Measurements from ENCODE around the gene RGL1.
A peak's percentile ranks its signal among the peaks of the same experiment; 100 is the strongest.
"Not testable (repeated sequence)": the region's sequence is repeated elsewhere in the genome, so short reads cannot be mapped to it uniquely, and the experiment has no call there.

Gene RGL1

DNA sequence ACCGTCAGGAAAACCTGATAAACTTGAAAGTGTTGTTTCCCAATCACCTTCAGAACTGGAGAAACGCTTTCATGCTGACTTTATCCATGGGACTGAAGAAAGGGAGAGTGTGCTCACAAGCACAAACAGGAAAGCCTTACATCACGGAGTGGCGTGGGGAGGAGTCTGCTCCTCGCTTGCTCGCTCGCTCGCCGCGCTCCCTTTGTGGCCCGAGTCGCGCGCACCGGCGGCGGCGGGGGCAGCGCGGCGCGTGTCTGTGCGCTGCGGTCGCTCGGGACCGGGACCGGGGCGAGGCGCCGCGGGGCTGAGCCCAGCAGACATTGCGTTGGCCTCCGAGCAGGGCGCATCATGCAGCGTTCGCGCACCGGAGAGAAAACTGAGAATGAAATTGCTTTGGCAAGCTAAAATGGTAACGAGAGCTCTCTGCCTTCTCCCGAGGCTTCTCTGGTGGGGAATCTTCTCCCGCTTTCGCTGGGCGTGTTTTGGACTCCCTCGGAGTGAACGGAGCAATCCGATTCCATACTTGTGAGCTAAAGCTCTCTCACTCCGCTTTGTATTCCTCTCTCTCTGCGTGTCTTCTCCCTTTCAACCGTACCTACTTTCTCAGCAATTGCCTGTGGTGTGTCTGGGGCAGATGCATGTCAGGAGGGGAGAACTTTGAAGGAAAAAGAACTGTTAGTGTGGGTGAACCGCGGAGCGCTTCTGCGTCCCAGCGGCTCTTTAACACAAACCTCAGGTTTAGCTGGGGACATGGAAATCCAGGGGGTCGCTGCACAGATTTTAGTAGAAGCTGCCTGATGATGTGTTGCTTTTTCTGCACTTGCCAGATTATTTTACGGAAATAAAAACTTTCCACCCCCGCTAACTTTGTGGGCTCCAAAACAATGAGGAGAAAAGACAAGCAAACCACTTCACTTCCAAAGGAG lies at the start of gene RGL1:
TSS of gene RGL1 (plus strand) at position 205 of the 926 bp plus-strand sequence. CDS start at position 383, 178 bp downstream.
- DNase-seq (ENCODE audit: low spot score) = peak; percentile 91

DNA sequence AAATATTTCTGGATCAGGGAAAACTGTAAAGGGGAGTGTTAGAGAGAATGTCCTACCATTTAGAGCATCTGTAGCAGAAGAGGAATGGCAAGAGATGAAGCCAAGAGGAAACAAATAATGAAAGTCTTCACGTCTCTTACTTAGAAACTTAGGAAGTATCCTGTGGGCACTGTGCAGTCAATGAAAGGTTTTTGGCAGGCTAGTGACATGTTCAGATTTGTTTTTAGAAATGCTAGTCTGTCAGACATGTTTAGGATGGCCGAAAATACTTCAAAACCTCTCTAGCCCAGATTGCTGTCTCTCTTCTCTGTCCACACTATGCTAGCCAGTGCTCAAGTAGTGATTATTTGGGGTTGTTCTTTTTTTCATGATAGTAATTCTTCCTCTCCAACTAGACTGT lies 48.6 kb upstream of the RGL1 start:
- no peak for DNase-seq (ENCODE audit: low spot score)

DNA sequence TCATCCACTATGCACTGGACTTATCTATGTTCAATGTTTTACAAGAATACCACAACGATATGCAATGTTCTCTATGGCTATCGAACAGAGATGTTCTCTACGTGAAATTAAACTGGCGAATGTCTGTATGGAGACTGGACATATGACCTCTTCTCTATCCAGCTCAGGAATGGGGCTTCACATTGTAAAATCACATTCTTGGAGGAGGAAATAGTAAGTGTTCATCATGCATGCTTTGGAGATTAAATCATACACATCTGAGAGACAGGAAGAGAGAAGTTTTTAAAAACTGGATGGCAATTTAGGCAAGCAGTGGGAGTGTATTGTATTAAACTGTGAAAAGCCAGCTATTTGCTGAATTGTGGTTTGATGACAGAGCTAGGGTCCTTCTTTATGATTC lies 47.9 kb upstream of the RGL1 start:
- no peak for DNase-seq (ENCODE audit: low spot score)

DNA sequence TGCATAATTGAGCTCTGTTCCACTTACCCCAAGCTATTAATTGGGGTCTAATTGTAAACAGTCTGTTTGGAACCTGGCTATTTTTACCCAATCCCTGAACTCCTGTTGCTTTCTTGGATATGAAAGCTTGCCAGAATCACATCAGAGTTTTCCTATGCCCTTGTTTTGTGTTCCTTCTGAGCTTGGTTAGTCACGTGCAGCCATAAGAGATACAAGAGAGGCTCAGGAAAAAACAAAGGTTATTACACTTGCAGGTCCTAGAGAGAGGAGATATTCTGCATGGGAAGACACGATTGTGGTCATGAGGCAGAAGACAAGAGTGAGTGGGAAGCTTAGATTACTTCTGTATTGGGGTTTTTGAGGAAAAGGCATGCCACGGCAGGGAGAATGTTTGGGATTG lies 46.0 kb upstream of the RGL1 start:
- DNase-seq (ENCODE audit: low spot score) = no peak

DNA sequence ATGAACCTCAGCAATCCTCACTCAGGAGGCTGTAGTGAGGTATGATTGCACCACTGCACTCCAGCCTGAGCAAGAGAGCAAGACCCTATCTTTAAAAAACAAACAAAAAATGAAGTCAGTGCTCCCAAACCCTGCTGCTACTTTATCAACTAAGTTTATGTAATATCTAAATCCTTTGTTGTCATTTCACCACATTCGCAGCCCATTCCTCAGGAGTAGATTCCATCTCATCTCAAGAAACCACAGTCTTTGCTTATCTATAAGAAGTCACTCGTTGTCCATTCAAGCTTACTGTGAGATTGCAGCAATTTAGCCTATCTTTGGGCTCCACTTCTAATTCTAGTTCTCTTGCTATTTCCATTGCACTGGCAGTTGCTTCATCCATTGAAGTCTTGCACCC lies 44.3 kb upstream of the RGL1 start:
- no peak for DNase-seq (ENCODE audit: low spot score)

DNA sequence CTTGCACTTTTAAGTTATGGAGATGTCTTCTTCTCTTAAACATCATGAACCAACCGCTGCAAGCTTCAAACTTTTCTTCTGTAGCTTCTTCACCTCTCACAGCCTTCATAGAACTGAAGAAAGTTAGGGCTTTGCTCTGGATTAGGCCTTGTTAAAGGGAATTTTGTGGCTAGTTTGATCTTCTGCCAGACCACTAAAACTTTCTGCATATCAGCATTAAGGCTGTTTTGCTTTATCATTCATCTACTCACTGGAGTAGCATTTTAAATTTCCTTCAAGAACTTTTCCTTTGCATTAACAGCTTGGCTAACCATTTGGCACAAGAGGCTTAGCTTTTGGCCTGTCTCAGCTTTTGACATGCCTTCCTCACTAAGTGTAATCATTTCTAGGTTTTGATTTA lies 43.0 kb upstream of the RGL1 start:
- no peak for DNase-seq (ENCODE audit: low spot score)

DNA sequence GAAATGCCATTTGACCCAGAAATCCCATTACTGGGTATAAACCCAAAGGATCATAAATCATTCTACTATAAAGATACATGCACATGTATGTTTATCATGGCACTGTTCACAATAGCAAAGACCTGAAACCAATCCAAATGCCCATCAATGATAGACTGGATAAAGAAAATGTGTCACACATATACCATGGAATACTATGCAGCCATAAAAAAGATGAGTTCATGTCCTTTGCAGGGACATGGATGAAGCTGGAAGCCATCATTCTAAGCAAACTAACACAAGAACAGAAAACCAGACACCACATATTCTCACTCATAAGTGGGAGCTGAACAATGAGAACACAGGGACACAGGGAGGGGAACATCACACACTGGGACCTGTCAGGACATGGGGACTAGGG lies 42.1 kb upstream of the RGL1 start:
- DNase-seq (ENCODE audit: low spot score) = not testable (repeated sequence)

DNA sequence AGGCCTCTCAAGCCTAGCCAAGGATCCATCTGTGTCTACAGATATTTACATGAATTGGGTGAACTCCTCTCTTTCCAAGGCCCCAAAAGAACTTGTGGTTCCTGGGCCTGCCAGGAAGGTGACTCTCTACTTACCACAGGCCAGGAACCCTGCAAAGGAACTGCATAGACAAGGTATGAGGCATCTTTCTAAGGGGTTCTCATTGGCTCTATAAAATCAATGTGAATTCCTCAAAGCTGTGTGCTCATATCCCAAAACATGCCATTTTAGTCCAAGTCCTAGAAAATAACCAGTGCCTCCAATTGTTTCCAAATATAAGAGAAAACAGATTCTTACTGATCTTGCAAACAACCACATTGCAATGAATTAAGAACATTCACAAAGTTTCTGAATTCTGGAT lies 39.9 kb upstream of the RGL1 start:
- DNase-seq (ENCODE audit: low spot score) = no peak

DNA sequence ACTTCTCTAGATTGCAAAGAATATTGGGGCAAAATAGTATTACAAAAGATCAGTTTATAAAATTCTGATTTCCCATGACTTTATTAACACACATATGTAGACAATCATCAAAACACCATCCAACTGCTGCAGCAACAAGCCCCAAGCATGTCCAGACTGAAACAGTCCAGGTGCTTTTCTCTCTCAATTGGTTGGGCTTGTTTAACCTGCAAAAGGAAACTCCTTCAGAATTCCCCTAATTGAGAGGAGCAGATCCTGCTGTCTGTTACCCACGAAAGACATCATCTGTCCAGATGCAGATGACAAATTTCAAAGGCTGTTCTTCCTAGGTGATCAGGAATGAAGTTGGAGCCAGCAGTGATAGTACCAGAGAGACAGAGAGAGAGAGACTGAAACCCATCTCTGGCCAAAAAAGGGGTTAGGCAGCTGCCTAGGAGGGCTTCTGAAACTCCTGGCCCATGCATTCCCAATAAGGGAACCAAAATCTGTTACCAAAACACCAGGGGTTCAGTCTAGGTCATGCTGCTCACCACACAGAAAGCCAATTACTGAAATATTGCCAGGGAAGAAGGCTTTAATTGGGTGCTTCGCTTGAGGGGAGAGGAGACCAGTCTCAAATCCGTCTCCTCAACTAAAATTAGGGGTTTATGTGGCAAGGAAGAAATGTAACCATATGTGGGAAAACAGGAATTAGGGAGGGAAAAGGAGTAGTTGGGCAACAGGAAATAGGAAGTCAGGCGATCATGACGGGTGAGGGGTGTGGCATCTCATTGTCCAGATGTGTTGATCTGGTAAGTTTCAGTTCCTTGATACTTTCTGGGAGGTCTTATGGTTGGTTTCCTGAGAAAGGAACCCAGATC lies 34.7 kb upstream of the RGL1 start:
- no peak for DNase-seq (ENCODE audit: low spot score)

DNA sequence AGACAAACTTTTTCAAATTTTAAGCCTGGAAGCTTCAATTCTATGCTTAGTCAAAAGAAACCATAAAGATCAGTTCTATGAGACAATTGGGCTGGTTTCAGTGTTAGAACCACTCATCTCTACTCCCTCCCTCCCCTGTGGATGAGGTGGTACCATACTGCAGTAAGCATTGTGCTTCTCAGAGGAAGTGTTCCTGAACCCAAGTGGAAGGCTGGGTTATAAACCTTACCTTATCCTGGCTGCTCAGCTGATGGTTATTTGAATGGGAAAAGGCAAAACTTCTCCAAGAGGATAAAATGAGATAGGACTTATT lies 34.1 kb upstream of the RGL1 start:
- no peak for DNase-seq (ENCODE audit: low spot score)

DNA sequence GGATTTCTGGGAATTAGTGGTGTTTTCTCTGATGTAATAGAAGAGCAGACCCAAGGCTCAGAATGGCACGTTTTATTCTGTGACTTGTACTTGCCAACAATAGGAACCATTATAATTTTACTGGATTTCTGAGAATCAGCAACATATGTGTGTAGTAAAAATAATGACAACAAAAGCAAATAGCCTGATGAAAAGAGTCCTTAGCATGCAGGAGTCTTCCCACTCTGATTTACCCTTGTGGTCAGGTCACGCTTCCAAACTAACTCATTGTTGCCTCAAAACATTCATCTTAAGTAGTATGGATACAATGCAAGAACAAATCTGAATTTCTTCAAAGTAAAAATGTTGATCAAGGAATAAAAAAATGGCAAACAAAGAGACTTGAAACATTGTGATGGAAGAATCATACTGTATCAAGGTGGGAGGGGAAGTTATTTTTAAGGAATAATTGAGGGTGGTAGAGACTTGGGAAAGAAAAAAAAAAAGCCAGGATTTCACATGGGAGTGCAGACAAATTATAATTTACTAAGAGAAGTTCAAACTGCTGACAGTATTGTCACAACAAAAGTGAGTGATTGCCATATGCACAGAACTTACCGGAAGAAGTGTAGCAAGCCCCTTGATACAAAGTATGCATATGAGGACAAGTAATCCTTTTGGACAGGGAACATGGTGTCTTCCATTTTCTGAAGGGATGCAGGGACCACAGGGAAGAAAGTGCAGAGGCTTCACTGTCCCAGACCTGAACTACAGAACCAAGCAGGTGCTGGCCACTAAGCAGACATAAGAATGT lies 31.2 kb upstream of the RGL1 start:
- DNase-seq (ENCODE audit: low spot score) = no peak

DNA sequence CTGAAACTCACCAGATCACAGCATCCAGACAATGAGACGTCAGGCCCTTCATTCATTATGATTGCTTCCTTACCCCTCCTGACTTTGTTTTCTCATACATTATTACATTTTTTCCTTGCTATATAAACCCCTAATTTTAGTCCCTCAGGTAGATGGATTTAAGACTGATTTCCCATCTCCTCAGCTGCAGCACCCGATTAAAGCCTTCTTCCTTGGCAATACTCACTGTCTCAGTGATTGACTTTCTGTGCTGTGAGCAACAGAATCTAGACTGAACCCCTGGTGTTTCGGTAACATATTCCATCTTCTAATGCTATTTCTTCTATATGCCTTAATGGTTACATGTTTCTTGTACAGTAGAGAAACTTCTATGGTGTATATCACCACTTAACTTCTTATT lies 30.0 kb upstream of the RGL1 start:
- no peak for DNase-seq (ENCODE audit: low spot score)

DNA sequence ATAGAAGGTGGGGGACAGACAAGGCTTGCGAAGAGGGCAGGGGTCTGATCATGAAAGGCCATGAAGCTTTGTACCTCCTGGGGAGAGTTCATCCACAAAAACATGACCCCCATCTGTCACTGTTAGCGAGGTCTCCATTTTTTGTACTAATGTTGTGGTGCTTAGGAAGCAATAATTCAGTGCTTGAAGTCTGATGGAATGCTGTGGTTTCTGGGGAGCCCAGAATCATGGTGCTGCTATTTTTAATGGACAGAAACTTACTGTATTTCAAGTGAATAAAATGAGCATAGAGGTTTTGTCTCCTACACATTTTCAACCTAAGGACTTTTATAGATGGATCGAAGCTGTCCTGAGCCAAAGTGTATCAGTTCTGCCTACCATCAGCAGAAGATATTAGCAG lies 28.2 kb upstream of the RGL1 start:
- no peak for DNase-seq (ENCODE audit: low spot score)

DNA sequence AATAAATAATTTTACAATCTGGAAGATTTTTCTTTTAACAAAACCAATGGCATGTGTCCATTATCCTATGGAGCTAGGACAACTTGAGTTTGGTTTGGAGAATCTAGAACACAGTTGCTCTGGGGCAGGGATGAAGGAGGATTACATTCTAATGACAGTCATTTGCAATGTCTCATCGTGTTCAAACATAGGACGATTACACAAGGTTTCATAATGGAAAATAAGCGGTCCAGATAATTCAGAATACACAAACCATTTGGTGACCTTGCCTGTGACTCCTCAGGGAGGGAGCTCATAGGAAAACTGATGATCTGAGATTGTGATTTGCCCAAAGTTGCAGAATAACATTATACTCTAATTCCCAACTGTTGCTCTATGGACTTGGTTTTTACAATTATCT lies 27.6 kb upstream of the RGL1 start:
- no peak for DNase-seq (ENCODE audit: low spot score)

DNA sequence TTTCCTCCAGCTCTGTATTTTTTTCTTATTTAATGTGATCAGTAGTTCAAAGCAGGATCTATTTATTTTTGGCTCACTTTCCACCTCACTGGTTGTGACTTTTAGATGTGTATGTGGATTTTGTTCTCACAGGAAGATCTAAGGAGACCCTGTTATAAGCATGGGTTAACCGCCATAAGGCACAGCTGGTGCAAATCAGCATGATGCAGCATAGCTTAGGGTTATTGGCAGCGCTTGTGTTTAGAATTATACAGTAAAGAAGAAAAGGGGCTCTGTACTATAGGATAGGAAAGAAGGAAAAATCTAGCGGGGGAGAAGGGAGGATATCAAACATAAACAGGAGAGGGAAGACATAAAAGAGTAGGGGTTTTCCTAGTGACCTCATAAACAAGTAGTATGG lies 26.9 kb upstream of the RGL1 start:
- no peak for DNase-seq (ENCODE audit: low spot score)

DNA sequence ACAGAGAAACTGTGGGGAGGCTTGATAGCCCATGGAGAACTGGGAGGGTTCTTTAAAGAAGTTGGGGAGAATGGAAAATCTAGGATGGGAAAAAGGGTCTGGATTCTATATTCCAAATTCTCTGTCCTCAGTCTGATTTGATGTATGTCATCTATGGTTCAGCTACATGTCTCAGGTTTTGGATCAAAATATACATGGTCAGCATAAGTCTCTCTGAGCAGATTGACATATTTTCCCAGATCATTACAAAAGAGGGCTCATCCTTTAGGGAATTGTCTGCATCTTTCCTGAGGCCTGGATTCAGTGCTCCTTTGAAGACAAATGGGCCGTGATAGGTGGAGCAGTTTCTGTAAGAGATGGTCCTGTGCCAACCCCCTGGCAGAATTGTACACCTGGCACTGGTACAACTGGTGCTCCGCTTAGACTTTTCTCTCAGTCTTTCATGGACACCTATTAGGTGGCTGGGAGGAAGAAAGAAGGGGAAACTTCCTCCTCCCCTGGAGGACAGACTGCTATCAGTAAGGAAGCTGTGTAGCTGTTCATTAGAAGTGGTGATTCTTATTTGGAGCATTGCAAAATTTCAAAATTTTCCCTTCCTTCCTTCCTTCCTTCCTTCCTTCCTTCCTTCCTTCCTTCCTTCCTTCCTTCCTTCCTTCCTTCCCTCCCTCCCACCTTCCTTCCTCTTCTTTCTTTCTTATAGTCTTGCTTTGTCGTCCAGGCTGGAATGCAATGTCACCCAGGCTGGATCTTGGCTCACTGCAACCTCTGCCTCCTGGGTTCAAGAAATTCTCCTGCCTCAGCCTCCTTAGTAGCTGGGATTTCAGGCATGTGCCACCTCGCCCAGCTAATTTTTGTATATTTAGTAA lies 26.1 kb upstream of the RGL1 start:
- no peak for DNase-seq (ENCODE audit: low spot score)

DNA sequence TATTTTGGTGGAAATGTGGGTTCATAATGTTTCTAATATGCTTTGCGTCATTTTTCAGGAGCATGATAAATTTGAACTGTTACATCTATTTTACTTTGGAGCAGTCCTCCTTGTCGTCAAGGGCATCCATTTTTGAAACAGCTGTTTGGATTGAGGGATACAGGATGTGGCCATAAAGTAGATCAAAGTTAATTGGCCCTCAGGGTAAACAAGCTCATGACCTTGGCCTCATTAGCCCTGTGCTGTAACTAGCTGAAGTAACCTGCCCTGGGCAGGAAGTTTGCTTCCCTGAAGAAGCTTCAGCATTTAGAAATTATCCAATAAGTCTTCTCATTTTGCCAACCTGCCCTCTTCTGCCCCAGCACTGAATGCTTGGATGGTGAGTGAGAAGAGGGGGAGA lies 24.8 kb upstream of the RGL1 start:
- DNase-seq (ENCODE audit: low spot score) = no peak

DNA sequence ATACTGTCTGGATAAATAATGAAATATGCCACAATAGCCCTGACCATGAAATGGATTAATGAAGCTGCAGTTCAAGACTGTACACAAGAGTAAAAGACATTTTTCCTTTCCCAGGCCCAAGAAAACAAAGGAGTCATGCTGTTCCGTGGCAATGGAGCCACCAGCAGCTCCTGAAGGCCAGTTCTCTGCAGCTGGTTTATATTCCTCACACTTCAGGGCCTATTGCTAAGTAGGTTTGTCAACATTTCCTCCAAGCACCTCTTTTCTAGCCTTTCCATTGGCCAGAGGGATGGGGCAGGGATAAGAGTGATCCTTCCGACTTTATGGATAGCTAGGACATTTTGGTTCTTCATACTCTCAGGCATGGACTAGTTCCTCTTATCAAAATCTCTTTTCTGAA lies 24.2 kb upstream of the RGL1 start:
- no peak for DNase-seq (ENCODE audit: low spot score)

DNA sequence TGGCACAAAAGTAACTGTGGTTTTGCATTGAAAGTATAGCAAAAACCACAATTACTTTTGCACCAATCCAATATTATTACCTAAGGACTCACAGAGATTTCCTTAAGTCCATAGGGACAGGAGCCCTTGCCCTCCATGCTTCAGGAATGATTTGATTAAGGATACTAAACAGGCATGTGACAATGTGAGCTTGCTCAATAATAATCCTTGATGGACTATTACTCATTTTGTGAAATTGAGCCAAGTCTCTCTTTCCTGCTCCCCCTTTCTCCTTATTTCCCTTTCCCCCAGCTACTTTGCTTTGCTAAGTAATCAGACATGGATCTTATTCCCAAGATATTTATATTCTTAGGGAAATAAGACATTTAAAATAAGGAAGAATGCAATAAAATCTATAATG lies 21.6 kb upstream of the RGL1 start:
- no peak for DNase-seq (ENCODE audit: low spot score)

DNA sequence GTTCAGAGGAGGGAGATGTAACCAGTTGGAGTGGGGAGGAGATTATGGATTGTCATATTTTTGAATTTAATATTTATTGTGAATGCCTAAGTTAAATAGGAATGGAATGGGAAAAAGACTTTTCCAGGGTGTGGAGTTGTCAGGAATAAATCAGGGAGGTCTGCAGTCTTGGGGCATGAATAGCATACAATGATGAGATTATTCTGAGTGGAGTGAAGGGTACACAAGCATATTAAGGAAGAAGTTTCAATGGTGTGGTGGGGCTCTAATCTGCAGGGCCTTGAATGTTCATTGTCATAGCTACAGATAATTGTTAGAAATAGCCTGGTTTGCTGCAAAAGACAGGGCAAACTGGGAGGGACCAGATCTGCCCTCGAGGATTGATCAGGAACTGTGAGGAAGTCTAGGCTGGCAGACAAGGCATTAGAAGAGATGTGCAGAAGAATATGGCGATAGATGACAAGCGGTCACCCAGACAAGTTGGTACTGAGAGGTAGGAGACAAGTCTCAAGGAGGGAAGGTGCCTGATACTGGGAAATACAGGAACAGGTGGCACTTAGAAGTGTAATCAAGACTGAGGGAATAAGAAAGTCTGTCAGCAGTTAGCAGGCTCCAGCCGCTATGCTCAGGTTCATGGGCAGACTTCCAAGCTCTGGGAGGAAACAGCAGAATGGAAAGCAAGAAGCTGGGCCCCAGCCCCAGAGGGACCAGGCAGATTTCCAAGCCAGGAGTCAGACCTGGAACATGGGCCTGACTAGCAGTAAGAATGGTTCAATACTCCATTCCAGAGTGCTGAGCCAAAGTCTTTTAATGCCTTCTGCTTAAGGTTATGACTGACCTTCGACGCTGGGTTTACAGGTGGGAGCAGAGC lies 20.9 kb upstream of the RGL1 start:
- peak; percentile 69 for DNase-seq (ENCODE audit: low spot score)

DNA sequence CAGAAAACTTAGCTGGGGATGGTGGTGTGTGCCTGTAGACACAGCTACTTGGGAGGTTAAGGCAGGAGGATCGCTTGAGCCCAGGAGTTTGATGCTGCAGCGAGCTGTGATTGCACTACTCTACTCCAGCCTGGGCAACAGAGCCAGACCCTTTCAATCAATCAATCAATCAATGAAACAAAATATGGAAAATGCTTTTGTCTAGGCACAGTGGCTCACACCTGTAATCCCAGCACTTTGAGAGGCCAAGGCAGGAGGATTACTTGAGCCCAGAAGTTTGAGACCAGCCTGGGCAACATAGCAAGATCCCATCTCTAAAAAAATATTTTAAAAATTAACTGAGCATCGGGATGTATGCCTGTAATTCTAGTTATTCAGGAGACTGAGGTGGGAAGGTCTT lies 19.0 kb upstream of the RGL1 start:
- DNase-seq (ENCODE audit: low spot score) = not testable (repeated sequence)
